Stimulated activated CD8-positive, alpha-beta memory T cell treated with anti-CD3 and anti-CD28 coated beads, Interleukin-7, amount 100 ng/mL, for 48 hours (primary cell): ENCODE measurements around the gene AGBL5.
"Not testable (repeated sequence)": the region's sequence is repeated elsewhere in the genome, so short reads cannot be mapped to it uniquely, and the experiment has no call there.

Source experiments
- DNase-seq, 2 donors: peaks; one replicate each; pipeline ENCODE4 v3.0.0-alpha.2; 2020; ENCODE audit warnings: low read depth in 1 of 2; ENCODE audit errors: extremely low read depth in 1 of 2

The AGBL5 gene

DNA sequence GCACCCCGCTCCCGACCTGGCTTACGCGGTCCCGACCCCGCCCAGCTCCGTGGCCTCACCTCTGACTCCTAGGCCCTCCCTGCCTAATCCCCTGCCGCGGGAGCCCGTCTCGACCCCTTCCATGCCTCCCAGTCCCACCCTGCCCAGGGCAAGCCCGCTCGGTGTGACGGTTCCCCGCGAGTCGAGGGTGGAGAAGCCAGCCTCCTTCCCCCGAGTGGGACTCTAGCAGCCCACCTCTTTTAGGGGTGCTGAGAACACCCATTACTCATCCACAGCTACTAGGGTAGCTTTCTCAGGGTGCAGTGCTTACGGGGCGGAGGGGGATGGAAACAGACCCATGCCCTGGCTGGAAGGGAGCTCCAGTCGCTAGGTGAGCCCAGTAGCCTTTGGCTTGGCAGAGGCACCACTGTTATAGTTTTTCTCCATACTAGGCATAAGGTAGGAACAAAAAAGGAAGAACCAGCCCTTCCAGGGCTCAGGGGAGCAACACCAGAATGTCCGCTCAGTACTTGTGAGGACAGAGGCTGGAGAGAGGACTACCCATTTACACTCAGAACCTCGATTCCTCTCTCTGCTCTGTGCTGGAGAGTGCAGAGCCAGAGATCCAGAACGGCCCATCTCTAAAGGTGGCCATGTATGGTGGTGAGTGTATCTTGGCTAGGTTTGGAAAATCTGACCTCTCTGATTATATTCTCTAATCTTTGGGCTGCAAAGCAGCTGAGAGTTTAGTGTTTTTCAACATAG, 606 bp downstream of the AGBL5 start:
- DNase-seq: no peak

GRCh38 chr2:27053321-27053720, 1.9 kb downstream of the AGBL5 start:
- no peak for DNase-seq

GRCh38 chr2:27053776-27054175, 2.3 kb downstream of the AGBL5 start:
- no peak for DNase-seq

- DNase-seq: no peak
Observed at GRCh38 chr2:27054721-27055120, 3.3 kb downstream of the AGBL5 start.

DNA sequence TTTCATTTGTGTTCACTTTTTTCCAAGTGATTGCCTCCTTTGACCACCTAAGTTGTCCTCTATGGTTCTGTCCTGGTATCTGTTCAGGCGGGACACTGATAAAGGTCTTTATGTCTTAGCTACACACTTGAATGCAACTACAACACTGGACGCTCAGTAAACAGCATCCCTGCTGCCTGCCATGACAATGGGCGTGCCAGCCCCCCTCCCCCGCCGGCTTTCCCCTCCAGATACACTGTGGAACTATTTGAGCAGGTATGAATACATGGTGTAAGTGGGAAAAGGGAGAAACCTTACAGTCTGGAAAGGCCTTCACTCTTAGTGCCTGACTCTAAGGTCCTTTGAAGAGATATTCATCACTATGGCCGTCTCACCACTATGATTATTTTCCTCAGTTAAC, 5.7 kb downstream of the AGBL5 start:
- no peak for DNase-seq

DNA sequence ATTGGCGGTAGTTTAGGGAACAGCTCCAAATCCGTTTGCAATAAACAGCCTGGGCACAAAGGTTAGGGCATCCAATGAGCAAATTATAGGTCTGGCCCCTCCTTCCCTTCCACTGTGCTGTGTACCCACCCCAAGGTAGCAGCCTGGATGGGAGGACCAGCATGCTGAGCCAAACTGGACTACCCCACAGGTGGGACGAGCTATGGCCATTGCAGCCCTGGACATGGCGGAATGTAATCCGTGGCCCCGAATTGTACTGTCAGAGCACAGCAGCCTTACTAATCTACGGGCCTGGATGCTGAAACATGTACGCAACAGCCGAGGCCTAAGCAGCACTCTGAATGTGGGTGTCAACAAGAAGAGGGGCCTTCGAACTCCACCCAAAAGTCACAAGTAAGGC, 6.7 kb downstream of the AGBL5 start:
- no peak for DNase-seq

GRCh38 chr2:27059141-27059820, 7.8 kb downstream of the AGBL5 start:
- no peak for DNase-seq

DNA sequence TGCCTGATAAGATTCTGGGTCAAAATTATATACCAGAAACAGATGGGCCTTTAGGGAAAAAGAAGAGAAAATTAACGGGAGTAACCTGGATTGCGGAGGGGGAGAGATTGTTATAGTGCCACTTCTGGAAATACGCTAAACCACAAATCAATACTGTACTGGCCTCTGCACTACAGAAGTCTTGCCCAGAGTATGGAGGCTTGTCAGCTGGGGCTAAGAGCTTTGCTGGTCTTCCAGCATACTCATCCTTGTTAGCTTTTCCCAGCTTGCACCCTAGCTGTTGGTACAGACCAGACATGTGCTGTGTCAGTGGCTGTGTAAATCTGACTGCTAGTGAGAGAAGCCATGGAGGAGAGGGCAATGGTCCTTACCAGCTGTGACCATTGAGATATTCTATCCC, 8.9 kb downstream of the AGBL5 start:
- no peak for DNase-seq

- DNase-seq: no peak
Observed at GRCh38 chr2:27065128-27065527, 13.7 kb downstream of the AGBL5 start.

DNA sequence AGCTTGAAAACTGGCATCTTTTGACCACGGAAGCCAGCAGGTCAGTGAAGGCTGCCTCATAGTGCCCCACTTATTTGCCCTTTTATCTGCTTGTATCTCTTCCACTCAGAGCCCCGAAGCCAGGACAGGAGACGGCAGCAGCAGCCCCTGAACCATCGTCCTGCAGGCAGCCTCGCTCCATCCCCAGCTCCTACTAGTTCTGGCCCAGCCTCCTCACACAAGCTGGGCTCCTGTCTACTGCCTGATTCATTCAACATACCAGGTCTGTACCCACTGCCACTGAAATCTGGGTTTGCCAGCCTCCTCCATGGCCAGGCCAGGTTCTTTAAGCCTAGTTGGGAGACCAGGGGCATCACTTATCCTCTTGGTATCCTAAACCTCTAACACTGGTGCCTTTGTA, 15.9 kb downstream of the AGBL5 start:
- no peak for DNase-seq

- no peak for DNase-seq
Observed at GRCh38 chr2:27069436-27069835, 18.0 kb downstream of the AGBL5 start.

GRCh38 chr2:27069961-27070618, 18.6 kb downstream of the AGBL5 start:
- no peak for DNase-seq

DNA sequence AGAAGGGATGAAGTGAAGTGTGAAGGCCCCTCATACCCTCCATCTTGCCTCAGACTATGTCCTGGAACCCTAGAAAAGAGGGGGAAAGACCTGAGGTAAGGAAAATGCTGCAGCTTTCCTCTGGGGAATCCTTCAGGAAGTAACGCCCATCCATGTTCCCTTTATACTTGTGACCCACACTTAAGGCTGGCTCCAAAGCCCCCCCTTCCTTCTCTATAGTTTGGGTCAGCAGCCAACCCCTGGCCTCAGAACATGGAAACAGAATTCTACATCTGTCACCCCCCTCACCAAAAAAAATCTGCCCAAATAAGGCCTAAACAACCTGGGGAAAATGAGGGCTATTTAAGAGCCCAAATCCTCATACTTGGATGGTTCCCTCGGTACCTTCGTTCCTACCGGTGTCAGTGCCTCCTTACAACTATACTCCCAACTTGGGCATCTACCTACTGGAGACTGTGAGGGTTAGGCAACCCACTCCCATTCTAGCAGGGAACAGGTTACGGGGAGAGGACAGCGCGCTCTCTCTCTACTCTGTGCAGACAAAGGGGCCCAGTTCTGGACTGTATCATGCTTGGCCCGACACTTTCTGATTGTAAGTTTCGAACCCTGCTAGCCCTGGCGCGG, 19.3 kb downstream of the AGBL5 start:
- DNase-seq: no peak

GRCh38 chr2:27071277-27071989, 20.0 kb downstream of the AGBL5 start, which contains the start of gene OST4:
OST4 (minus strand) TSS chr2:27071654.
- peak; percentile 85 to 87 for DNase-seq

DNA sequence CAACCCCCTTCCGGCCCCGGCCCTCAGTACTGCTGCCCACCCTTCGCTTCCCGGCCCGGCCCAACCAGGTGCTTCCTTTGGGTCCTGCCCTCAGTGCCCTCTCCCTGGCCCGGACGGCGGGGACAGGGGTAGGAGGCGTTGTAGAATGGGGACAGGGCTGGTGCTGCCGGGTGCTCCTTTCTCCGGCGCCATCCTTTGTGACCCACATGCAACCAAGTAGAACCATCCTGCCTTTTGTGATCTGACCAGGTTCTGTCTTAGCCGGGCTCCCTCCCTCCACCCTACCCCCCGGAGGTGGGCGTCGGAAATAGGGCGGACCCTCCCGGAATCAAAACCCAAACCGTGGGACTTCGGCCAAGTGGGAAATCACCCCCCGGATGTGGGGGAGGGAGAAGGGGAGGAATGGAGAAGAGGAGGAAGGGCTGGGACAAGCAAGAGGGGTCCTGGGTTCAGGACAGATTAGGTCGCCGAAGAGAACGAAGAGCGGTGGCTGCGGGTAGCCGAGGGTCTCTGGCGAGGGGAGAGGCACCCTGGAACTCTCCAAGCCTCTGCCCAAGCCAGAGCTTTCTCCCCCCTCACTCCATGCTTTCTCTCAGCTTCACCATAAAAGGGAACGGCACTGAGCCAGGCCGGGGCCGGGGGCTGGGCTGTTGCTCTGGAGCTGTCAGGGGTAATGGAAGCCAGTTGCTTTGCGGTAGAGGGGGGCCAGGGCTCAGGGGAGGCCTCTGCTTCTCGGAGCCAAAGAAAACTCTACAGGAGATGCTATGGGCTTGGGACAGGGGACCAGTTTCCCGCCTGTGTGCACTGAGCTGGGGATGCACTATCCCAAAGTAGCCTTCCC, 20.7 kb downstream of the AGBL5 start:
- no peak for DNase-seq

DNA sequence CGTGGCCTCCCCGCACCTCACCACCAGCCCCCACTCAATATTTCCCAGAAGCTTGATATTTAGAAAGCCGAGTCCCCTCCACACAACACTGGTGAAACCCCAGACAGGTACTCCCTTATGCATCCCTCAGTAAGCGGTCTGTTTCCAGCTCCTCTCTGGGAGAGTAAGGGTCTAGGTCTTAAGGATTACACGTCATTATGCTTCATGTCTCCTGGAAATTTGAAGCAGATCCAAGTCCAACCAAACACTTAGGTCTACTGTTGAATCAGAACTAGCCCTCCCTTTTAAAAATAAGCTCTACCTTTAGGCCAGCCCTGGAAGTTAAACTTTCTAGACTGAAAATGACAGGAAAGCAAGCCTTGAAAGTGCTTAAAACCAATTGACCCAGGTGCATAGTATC, 21.5 kb downstream of the AGBL5 start:
- DNase-seq: no peak

DNA sequence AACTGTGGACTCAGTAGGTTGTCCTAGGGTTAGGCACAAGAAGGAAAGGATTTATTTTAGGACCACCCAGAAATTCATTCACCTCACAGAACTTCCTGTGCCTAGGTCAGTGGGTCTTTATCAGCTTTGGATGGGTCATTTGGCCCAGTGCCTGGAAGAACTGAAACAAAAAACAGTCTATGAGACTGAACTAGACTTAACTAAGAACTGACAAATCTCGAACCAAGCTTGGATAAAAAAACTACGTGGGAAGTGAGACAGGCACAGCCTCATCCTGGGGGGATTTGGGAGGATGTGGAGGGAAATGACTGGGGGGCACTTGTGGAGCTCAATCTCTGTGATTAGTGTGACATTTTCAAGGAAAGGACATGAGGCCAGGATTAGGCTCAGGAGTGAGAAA, 22.3 kb downstream of the AGBL5 start:
- DNase-seq: no peak

DNA sequence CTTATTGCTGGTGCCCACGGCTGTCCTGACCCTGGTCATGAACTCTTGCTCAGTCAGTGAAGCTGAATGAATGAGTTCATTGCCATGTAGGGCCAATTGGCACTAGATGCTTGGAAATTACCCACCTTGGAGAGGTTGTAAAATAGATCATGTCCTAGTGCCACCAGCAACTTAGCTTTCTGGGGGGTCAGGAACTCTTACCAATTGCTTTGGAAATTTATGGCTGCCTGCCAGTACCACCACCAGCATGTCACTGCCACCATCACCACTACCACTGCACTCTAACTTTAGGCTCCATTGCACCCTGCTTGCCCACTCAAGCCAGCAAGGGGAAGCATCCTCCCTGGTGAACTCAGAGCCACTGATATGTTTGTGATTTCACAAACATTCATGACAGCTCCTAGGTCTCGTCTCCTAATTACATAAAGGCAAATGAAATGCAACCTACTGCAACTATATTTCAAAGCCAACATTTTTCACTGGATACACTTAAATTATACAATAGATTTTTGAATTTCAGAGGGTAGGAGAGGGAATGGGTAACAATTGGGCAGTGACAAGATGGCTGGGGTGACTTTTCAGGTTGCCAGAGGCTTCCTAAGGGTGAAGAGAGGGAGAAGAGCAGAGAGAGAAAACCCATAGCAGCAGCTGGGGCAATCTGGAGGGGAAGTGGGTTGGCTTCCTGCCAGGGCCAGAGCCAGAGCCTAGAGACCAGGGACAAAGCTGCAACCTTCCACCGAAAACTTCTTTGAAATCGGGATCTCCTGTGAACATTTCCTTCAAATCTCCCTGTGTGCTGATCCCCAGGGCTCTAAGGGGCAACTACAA, 23.5 kb downstream of the AGBL5 start:
- DNase-seq: no peak

GRCh38 chr2:27075566-27075871, 24.1 kb downstream of the AGBL5 start:
- not testable (repeated sequence) for DNase-seq
